ENCODE data around the gene OR7G1. TPM values are rescaled to one million over a fixed set of nuclear protein-coding genes. Genes with fewer than 3 reads are reported as not detected.
A peak's percentile ranks its signal among the peaks of the same experiment; 100 is the strongest.

Gene OR7G1
- total and polyA plus RNA-seq, 10 of the 15 experiments (the other 5 are each of a cell fraction or from before 2014, with no cell fraction given) = not detected

DNA sequence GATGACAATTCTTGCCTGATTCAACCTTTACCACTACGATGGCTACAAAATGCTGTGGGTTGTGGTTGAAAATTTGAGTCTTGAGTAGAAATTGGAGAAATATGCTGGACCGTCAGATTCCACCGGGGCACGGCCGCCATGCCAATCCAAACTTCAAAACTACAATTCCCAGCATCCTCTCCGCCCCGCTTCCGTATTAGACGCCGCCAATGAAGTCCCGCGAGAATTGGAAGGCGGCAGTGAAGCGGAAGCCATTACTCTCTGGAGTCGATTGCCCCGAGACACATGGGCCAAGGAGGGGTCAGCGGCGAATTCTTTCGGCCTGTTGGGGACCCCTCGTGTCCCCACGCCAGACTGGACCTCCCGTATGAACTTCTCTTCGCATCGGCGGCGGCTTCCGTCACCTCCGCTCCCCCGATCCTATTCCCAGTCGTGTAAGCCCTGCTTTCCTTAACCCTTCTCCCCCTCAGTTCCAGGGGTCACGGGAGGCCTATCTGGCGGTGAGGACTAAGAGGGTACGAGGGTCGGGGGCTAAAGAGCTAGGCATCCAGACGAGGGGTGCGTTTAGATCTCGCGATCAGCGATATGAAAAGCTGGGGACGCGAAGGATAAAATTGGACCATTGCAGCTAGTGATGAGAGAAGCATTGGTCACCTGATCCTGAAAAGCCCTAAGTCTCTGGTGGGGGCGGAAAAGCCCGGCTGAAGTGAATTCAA is 24.8 kb upstream of the OR7G1 start, which contains the start of gene ZNF317:
Gene ZNF317, plus strand, starts transcription at position 239 of the 716 bp plus-strand sequence. CDS start 15,620 bp downstream, outside the sequence.
- in situ Hi-C loops (cut with MboI) = loop anchor here (25.0 kb wide), 1 partner anchor 1097 kb away; the partner anchor contains the start of gene S1PR2
- FAIRE-seq (peak; percentile 97), ATAC-seq (peak; percentile 98), DNase-seq (ENCODE audit: low read depth, low spot score) (peak; percentile 66)
- CTCF ChIA-PET = interaction anchor here (0.7 to 1.0 kb wide), 2 partner anchors 276 to 560 kb away, joined by 3 read pairs; no protein-coding TSS in a partner anchor
- H3K36me3 ChIP-seq (ENCODE audit: control insufficient read depth in 2 of 2, insufficient read depth in 2 of 2, low read length in 1 of 2) = peaks cover 0 to 3% of the 10 kb centered on the region in 2 experiments; a peak in 1 of 4 replicates
- under 1% methylated on average over 43 of the region's 43 CpGs for WGBS (ENCODE audit: insufficient coverage, insufficient replicate concordance, low lambda C conversion rate, missing lambda C conversion rate)
- peaks cover 41% of the 10 kb centered on the region for H3K79me2 ChIP-seq (ENCODE audit: control insufficient read depth, insufficient read depth, low read length)
- peak within 1 kb of the TSS; percentile 99 for H3K9ac ChIP-seq (ENCODE audit: control insufficient read depth, insufficient read depth, low read length)
- POLR2A ChIA-PET = no interaction called here
- SMC1A ChIA-PET (ENCODE audit: uncharacterized antibody, unreplicated experiment) = interaction anchor here (0.8 kb wide), 1 partner anchor 486 kb away, joined by 3 read pairs; no protein-coding TSS in a partner anchor
- H3K27ac ChIP-seq (ENCODE audit: control insufficient read depth, insufficient read depth) = peak within 1 kb of the TSS; percentile 94
- peak within 1 kb of the TSS; percentile 97 for H3K4me3 ChIP-seq
- peak within 1 kb of the TSS; percentile 100 for H2AFZ ChIP-seq (ENCODE audit: control insufficient read depth, low read depth, low read length)
- peak within 1 kb of the TSS; percentile 99 for H3K4me2 ChIP-seq (ENCODE audit: control insufficient read depth, insufficient read depth)
- no TSS peak for BruUV-seq (replicated peaks)
- H4K20me1 ChIP-seq (ENCODE audit: control insufficient read depth, insufficient read depth) = 0 out of 2 replicates have a peak, but pooled peaks cover 2% of the 10 kb centered on the region
- RAD21 ChIA-PET (ENCODE audit: unreplicated experiment) = no interaction called here
- no peaks in the 10 kb centered on the region for H3K4me1 ChIP-seq (ENCODE audit: control insufficient read depth, insufficient read depth, low read length)
- no peaks in the 10 kb centered on the region for H3K27me3 ChIP-seq (replicated peaks in 1 of 2; ENCODE audit: control insufficient read depth in 2 of 2, insufficient read depth in 2 of 2, low read length in 1 of 2)
- peaks cover 10% of the 10 kb centered on the region for H3K9me3 ChIP-seq (replicated peaks; ENCODE audit: control insufficient read depth, insufficient read depth, low read length)
- intact Hi-C loops (cut with micrococcal nuclease; ENCODE audit: unreplicated experiment) = no loop called here
- 0 out of 2 replicates have a peak, but pooled peaks have one; percentile 48 for TF ChIP-seq CHD1 (IDR thresholded peaks at IDR 0.05; ENCODE audit: low read depth, low read length)
- TF ChIP-seq IRF4 (IDR thresholded peaks at IDR 0.05; ENCODE audit: low read depth, low read length) = no peak
- TF ChIP-seq SMC3 (IDR thresholded peaks at IDR 0.05; ENCODE audit: borderline replicate concordance, low read length) = no peak
- TF ChIP-seq, protein P1, sequence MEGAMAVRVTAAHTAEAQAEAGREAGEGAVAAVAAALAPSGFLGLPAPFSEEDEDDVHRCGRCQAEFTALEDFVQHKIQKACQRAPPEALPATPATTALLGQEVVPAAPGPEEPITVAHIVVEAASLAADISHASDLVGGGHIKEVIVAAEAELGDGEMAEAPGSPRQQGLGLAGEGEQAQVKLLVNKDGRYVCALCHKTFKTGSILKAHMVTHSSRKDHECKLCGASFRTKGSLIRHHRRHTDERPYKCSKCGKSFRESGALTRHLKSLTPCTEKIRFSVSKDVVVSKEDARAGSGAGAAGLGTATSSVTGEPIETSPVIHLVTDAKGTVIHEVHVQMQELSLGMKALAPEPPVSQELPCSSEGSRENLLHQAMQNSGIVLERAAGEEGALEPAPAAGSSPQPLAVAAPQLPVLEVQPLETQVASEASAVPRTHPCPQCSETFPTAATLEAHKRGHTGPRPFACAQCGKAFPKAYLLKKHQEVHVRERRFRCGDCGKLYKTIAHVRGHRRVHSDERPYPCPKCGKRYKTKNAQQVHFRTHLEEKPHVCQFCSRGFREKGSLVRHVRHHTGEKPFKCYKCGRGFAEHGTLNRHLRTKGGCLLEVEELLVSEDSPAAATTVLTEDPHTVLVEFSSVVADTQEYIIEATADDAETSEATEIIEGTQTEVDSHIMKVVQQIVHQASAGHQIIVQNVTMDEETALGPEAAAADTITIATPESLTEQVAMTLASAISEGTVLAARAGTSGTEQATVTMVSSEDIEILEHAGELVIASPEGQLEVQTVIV (IDR thresholded peaks at IDR 0.05; ENCODE audit: borderline replicate concordance, partially characterized antibody) = peak; percentile 89
- peak; percentile 96 for TF ChIP-seq POLR2A (IDR thresholded peaks at IDR 0.05; ENCODE audit: low read depth, low read length)
- peak; percentile 95 for TF ChIP-seq CBFB (IDR thresholded peaks at IDR 0.05; ENCODE audit: low read depth)
- peak; percentile 80 for TF ChIP-seq GATAD2B (conservative IDR thresholded peaks at IDR 0.05; ENCODE audit: low read depth)
- peak; percentile 95 for TF ChIP-seq POLR2AphosphoS5 (IDR thresholded peaks at IDR 0.05; ENCODE audit: low read length)
- peak in 1 of 2 experiments; percentile 20; a peak in 1 of 4 replicates for TF ChIP-seq IKZF2 (IDR thresholded peaks at IDR 0.05)
- TF ChIP-seq CHD2 (IDR thresholded peaks at IDR 0.05; ENCODE audit: borderline replicate concordance, low read depth, low read length) = peak; percentile 99
- TF ChIP-seq, protein P2, sequence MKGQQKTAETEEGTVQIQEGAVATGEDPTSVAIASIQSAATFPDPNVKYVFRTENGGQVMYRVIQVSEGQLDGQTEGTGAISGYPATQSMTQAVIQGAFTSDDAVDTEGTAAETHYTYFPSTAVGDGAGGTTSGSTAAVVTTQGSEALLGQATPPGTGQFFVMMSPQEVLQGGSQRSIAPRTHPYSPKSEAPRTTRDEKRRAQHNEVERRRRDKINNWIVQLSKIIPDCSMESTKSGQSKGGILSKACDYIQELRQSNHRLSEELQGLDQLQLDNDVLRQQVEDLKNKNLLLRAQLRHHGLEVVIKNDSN (IDR thresholded peaks at IDR 0.05; ENCODE audit: borderline replicate concordance, extremely low read length, insufficient read depth, low read depth, low read length) = peak; percentile 21
- peak; percentile 86 for TF ChIP-seq TAF1 (IDR thresholded peaks at IDR 0.05; ENCODE audit: borderline replicate concordance, low read depth, low read length)
- peak; percentile 97 for TF ChIP-seq HCFC1 (IDR thresholded peaks at IDR 0.05; ENCODE audit: low read length)
- peak; percentile 84 for TF ChIP-seq CREB1 (IDR thresholded peaks at IDR 0.05; ENCODE audit: low read depth)
- TF ChIP-seq IKZF1 (conservative IDR thresholded peaks at IDR 0.05) = peak; percentile 82
- peak; percentile 81 for TF ChIP-seq CREM (IDR thresholded peaks at IDR 0.05; ENCODE audit: low read depth)
- TF ChIP-seq, protein P3, sequence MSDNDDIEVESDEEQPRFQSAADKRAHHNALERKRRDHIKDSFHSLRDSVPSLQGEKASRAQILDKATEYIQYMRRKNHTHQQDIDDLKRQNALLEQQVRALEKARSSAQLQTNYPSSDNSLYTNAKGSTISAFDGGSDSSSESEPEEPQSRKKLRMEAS (IDR thresholded peaks at IDR 0.05; ENCODE audit: low read depth, low read length) = peak; percentile 35; the same call in 1 of the 2 replicates
- peak; percentile 89; the same call in 1 of the 2 replicates for TF ChIP-seq TARDBP (IDR thresholded peaks at IDR 0.05; ENCODE audit: borderline replicate concordance)
- peak; percentile 27 for TF ChIP-seq MYC (IDR thresholded peaks at IDR 0.05; ENCODE audit: insufficient read depth, insufficient read length, insufficient replicate concordance, low read length, severe bottlenecking)
- no peak; the same call in 1 of the 2 replicates for TF ChIP-seq HDGF (IDR thresholded peaks at IDR 0.05)
- peak; percentile 75; the same call in 1 of the 2 replicates for TF ChIP-seq ASH2L (IDR thresholded peaks at IDR 0.05; ENCODE audit: borderline replicate concordance, low read depth)
- no peak for TF ChIP-seq EP300 (IDR thresholded peaks at IDR 0.05; ENCODE audit: borderline replicate concordance in 1 of 2, control insufficient read depth in 1 of 2, low read depth in 2 of 2, low read length in 2 of 2)
